ENCODE measurements around the gene RNF41. TPM values are rescaled to one million over a fixed set of nuclear protein-coding genes. Genes with fewer than 3 reads are reported as not detected.

RNF41 gene
- total RNA-seq, 4 donors from 2014 or later, result 50.0 to 81.6 (median 62.0) TPM

DNA sequence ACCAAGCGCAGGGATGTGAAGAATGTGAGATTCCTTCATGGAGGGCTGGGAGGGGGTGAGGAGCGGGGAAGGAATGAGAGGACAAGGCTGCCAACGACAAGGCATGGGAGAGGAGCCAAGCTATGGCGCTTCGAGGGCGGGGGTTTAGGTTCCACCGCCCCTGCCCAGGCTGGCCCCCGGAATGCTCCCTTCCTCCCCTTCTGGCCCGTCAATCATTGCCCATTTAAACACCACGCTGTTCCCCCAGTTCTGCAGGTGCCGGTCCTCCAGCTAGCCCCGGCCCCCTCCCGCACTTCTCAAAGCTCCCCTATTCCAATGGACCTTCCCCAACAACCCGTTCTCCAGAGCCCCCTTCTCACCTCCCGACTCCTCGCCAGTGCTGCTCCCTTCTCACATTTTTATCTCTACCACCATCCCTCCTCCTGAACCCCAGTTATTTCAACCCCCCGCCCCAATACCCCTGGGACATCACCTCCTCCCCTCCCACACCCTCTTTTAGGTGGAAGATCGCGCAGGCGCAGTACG lies 428 bp downstream of the RNF41 start:
- peak in 1 of 2 donors; percentile 37 for DNase-seq (ENCODE audit: low spot score in 2 of 2)
- Histone ChIP-seq H3K4me1 (peaks cover 0 to 56% (median 31%) of the 10 kb centered on the region in 4 donors), H3K36me3 (peaks cover 0 to 23% (median 0%) of the 10 kb centered on the region in 3 donors), H3K27ac (peak overlapping the region; percentile 90 to 99 (median 96)), H3K27me3 (no peaks in the 10 kb centered on the region), H3K9me3 (no peaks in the 10 kb centered on the region), H3K4me3 (peak overlapping the region; percentile 69 to 95 (median 82))
- TF ChIP-seq EP300 (IDR thresholded peaks at IDR 0.05) (no peak), POLR2A (IDR thresholded peaks at IDR 0.05) (no peak)
- TF ChIP-seq, protein P1, sequence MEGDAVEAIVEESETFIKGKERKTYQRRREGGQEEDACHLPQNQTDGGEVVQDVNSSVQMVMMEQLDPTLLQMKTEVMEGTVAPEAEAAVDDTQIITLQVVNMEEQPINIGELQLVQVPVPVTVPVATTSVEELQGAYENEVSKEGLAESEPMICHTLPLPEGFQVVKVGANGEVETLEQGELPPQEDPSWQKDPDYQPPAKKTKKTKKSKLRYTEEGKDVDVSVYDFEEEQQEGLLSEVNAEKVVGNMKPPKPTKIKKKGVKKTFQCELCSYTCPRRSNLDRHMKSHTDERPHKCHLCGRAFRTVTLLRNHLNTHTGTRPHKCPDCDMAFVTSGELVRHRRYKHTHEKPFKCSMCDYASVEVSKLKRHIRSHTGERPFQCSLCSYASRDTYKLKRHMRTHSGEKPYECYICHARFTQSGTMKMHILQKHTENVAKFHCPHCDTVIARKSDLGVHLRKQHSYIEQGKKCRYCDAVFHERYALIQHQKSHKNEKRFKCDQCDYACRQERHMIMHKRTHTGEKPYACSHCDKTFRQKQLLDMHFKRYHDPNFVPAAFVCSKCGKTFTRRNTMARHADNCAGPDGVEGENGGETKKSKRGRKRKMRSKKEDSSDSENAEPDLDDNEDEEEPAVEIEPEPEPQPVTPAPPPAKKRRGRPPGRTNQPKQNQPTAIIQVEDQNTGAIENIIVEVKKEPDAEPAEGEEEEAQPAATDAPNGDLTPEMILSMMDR (IDR thresholded peaks at IDR 0.05), result no peak
- 0 to 1% methylated on average over 21 of the region's 21 CpGs for WGBS, 2 donors

DNA sequence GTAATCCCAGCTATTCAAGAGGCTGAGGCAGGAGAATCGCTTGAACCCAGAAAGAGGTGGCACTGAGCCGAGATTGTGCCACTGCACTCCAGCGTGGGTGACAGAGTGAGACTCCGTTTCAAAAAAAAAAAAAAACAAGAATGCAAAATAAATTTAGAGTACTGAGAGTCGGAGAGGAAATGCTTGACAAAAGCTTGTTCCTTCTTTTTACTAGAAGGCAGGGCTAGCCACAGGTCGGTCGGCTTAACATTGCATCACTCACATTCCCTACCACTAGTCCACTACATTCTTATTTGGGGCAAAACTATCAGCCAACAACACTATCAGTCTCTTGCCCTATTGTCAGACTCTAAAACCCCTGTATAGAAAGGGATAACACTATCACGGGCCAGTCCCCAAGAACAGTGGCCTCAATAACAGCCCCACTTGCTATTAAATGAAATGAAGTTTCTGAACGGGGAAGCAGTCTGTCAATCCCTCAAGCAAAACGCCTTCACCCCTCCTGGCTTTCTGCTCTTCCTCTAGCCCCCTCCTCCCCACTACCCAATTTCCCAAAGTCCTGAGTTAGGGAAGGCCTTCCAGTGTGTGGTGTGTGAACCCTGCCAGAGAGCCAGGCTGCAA lies 1.0 kb downstream of the RNF41 start:
- TF ChIP-seq EP300 (IDR thresholded peaks at IDR 0.05) (no peak), POLR2A (IDR thresholded peaks at IDR 0.05) (no peak)
- TF ChIP-seq, protein P1 (IDR thresholded peaks at IDR 0.05), result no peak
- peaks cover 0 to 56% (median 31%) of the 10 kb centered on the region in 4 donors for H3K4me1 ChIP-seq
- WGBS, 2 donors, result 7 to 10% methylated on average over 10 of the region's 10 CpGs

DNA sequence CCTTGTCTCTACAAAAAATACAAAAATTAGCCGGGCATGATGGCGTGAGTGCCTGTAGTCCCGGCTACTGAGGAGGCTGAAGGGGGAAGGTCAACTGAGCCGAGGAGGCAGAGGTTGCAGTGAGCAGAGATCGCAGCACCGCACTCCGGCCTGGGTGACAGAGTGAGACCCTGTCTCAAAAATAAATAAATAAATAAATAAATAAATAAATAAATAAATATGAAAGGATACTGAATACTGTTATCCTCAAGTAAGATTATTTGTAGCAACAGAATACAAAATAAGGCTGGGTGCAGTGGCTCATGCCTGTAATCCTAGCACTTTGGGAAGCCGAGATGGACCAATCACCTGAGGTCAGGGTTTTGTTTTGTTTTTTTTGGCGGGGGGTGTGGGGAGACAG lies 1.9 kb downstream of the RNF41 start:
- 82 to 84% methylated on average over 9 of the region's 9 CpGs for WGBS, 2 donors
- DNase-seq (ENCODE audit: low spot score in 2 of 2), result no peak
- Histone ChIP-seq H3K9me3 (no peaks in the 10 kb centered on the region), H3K36me3 (peaks cover 2 to 30% (median 2%) of the 10 kb centered on the region in 3 donors), H3K27ac (peak overlapping the region in 3 of 4 donors; percentile 90 to 99 (median 99)), H3K4me1 (peaks cover 0 to 53% (median 28%) of the 10 kb centered on the region in 4 donors), H3K27me3 (no peaks in the 10 kb centered on the region), H3K4me3 (no peak overlapping the region)
- TF ChIP-seq POLR2A (IDR thresholded peaks at IDR 0.05) (no peak), EP300 (IDR thresholded peaks at IDR 0.05) (no peak)
- TF ChIP-seq, protein P1 (IDR thresholded peaks at IDR 0.05), result no peak

More for the DNA sequence above, 1.0 kb downstream of the RNF41 start:
- Histone ChIP-seq H3K27ac (peak overlapping the region; percentile 90 to 99 (median 96)), H3K36me3 (peaks cover 0 to 23% (median 0%) of the 10 kb centered on the region in 3 donors), H3K4me3 (peak overlapping the region; percentile 69 to 95 (median 82)), H3K27me3 (no peaks in the 10 kb centered on the region), H3K9me3 (no peaks in the 10 kb centered on the region)
- no peak for DNase-seq (ENCODE audit: low spot score in 2 of 2)

DNA sequence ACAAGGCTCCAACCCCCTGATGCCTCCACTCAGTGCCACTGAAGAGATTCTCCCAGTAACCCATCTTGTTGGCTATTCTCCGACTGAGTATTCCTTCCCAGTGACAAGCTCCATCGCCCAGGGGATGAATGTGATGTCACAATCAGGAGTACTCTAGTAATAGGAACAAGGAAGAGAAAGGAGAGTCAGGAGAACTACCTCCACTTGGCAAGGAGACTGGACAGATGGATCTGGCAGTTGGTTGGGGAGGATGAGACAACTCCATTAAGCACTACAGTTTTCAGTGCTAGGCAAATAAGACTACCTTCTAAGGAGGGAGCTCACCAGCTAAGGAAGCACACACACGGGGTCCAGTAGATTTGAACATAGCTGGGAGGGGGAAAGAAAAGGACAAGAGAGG lies 5.3 kb downstream of the RNF41 start:
- 75 to 77% methylated on average over 3 of the region's 3 CpGs for WGBS, 2 donors

More for the DNA sequence above, 5.3 kb downstream of the RNF41 start:
- TF ChIP-seq, protein P1 (IDR thresholded peaks at IDR 0.05), result no peak
- TF ChIP-seq EP300 (IDR thresholded peaks at IDR 0.05) (no peak), POLR2A (IDR thresholded peaks at IDR 0.05) (no peak)
- H3K4me3 ChIP-seq, result no peak overlapping the region
- DNase-seq (ENCODE audit: low spot score in 2 of 2), result no peak
- peaks cover 6 to 63% (median 22%) of the 10 kb centered on the region in 3 donors for H3K36me3 ChIP-seq
- H3K4me1 ChIP-seq, result peaks cover 0 to 35% (median 13%) of the 10 kb centered on the region in 4 donors
- H3K27ac ChIP-seq, result no peak overlapping the region
- no peaks in the 10 kb centered on the region for H3K9me3 ChIP-seq
- no peaks in the 10 kb centered on the region for H3K27me3 ChIP-seq

Measured in tibial nerve (tissue), 4 donors.